Mesenchymal stem cell (in vitro differentiated cells and primary cell): ENCODE data around the gene CDK12.
A peak's percentile ranks its signal among the peaks of the same experiment; 100 is the strongest.

Experiments
- DNase-seq: peaks from one replicate; pipeline ENCODE4 v3.0.0-alpha.2; 2013
- H2AFZ ChIP-seq: one replicate; pipeline ENCODE4 v1.6.1; 2013; ENCODE audit warnings: low read depth, mild to moderate bottlenecking, control low read depth, inconsistent platforms, low read length, moderate library complexity
- H2AK5ac ChIP-seq: 2 replicates; pipeline ENCODE4 v1.6.1; 2013; ENCODE audit warnings: low read length, moderate library complexity, mild to moderate bottlenecking, inconsistent platforms; ENCODE audit not compliant: severe bottlenecking
- H2BK120ac ChIP-seq: one replicate; pipeline ENCODE4 v1.6.1; 2013; ENCODE audit warnings: low read depth, mild to moderate bottlenecking, inconsistent platforms, low read length, moderate library complexity
- H2BK12ac ChIP-seq, 2 experiments: one replicate each; pipeline ENCODE4 v1.6.1; 2013; ENCODE audit warnings: inconsistent platforms in 2 of 2, low read length in 2 of 2, mild to moderate bottlenecking in 2 of 2, moderate library complexity in 2 of 2, control low read depth in 1 of 2
- H2BK15ac ChIP-seq: one replicate; pipeline ENCODE4 v1.6.1; 2013; ENCODE audit warnings: mild to moderate bottlenecking, low read depth, inconsistent platforms; ENCODE audit not compliant: poor library complexity, severe bottlenecking
- H2BK5ac ChIP-seq: 2 replicates; pipeline ENCODE4 v1.6.1; 2013; ENCODE audit warnings: low read depth, mild to moderate bottlenecking, low read length, control low read depth, inconsistent platforms; ENCODE audit not compliant: poor library complexity, severe bottlenecking
- H3K14ac ChIP-seq, 2 experiments: one replicate each; pipeline ENCODE4 v1.6.1; 2013; ENCODE audit warnings: inconsistent platforms in 2 of 2, low read length in 2 of 2, control low read depth in 1 of 2, mild to moderate bottlenecking in 1 of 2, moderate library complexity in 1 of 2
- H3K18ac ChIP-seq, 2 experiments: one replicate each; pipeline ENCODE4 v1.6.1; 2013; ENCODE audit warnings: inconsistent platforms in 2 of 2, low read length in 2 of 2, control low read depth in 1 of 2, low read depth in 1 of 2, mild to moderate bottlenecking in 1 of 2
- H3K23ac ChIP-seq, 2 experiments: one replicate each; pipeline ENCODE4 v1.6.1; 2013; ENCODE audit warnings: inconsistent platforms in 2 of 2, low read length in 2 of 2, mild to moderate bottlenecking in 2 of 2, moderate library complexity in 2 of 2, control low read depth in 1 of 2
- H3K27ac ChIP-seq: 2 replicates; pipeline ENCODE4 v1.5.1; 2013; ENCODE audit warnings: mild to moderate bottlenecking, moderate library complexity, low read length, control low read depth, inconsistent platforms; ENCODE audit not compliant: poor library complexity, severe bottlenecking
- H3K27me3 ChIP-seq, 2 experiments: 2 replicates each; pipeline versions ENCODE4 v1.6.1 to v1.7.0; 2013; ENCODE audit warnings: low read length in 2 of 2, mild to moderate bottlenecking in 2 of 2, moderate library complexity in 2 of 2, control low read depth in 1 of 2, inconsistent platforms in 1 of 2; ENCODE audit not compliant: control insufficient read depth in 1 of 2, insufficient read depth in 1 of 2
- H3K36me3 ChIP-seq, 2 experiments: 2 replicates each; pipeline versions ENCODE4 v1.6.1 to v1.7.0; 2013; ENCODE audit warnings: low read length in 2 of 2, control low read depth in 1 of 2, inconsistent platforms in 1 of 2, low read depth in 1 of 2, mild to moderate bottlenecking in 1 of 2; ENCODE audit not compliant: insufficient read depth in 2 of 2, control insufficient read depth in 1 of 2
- H3K4ac ChIP-seq, 2 experiments: one replicate each; pipeline ENCODE4 v1.6.1; 2013; ENCODE audit warnings: inconsistent platforms in 2 of 2, low read length in 2 of 2, mild to moderate bottlenecking in 2 of 2, moderate library complexity in 2 of 2, control low read depth in 1 of 2, low read depth in 1 of 2
- H3K4me1 ChIP-seq: 2 replicates; pipeline ENCODE4 v1.6.1; 2013; ENCODE audit warnings: low read depth, low read length, control low read depth; ENCODE audit not compliant: control insufficient read depth, insufficient read depth
- H3K4me2 ChIP-seq: 2 replicates; pipeline ENCODE4 v1.6.1; 2013; ENCODE audit warnings: low read length, mild to moderate bottlenecking, inconsistent platforms; ENCODE audit not compliant: poor library complexity, severe bottlenecking
- H3K4me3 ChIP-seq, 2 experiments: 2 replicates each; pipeline versions ENCODE4 v1.5.1 to v1.7.0; 2013; ENCODE audit warnings: low read length in 2 of 2, mild to moderate bottlenecking in 2 of 2, control low read depth in 1 of 2, low read depth in 1 of 2; ENCODE audit not compliant: insufficient read depth in 1 of 2
- H3K79me1 ChIP-seq: replicated peaks from 2 replicates; pipeline ENCODE4 v1.6.1; 2013; ENCODE audit warnings: mild to moderate bottlenecking, control low read depth, low read length, inconsistent platforms; ENCODE audit not compliant: poor library complexity, severe bottlenecking
- H3K9ac ChIP-seq: 2 replicates; pipeline ENCODE4 v1.7.0; 2013; ENCODE audit warnings: mild to moderate bottlenecking, low read length, moderate library complexity
- H3K9me3 ChIP-seq: 2 replicates; pipeline ENCODE4 v1.7.0; 2013; ENCODE audit warnings: mild to moderate bottlenecking, low read length; ENCODE audit not compliant: control insufficient read depth
- H4K8ac ChIP-seq: one replicate; pipeline ENCODE4 v1.6.1; 2013; ENCODE audit warnings: inconsistent platforms, mild to moderate bottlenecking, low read length, moderate library complexity
- H4K91ac ChIP-seq: one replicate; pipeline ENCODE4 v1.6.1; 2013; ENCODE audit warnings: mild to moderate bottlenecking, low read length, inconsistent platforms
- WGBS: methylation state at CpG from one replicate; pipeline ENCODE4 v1.1.7; 2013; ENCODE audit warnings: mixed read lengths; 5-methylcytosine and 5-hydroxymethylcytosine counted together

CDK12 gene

DNA sequence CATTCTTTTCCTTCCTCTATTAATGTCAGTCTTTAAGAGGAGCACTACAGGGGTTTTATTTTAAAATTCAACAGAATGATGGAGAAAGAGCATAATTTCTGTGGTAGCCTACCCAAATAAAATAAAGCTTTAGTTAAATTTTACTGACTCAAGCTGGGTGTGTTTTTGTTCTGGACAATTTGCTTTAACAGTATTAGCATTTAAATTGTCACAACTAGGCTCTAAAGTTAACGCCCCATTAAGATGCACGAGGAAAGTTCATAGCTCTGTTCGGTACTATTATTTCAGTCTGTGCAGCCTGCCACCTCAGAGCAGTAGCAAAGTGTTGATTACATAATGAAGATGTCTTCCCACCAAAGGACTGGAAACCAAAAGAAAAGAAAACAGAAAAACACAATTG, 52.0 kb downstream of the CDK12 start:
- Histone ChIP-seq H2AFZ (no peak overlapping the region), H3K36me3 (peaks cover 34 to 92% of the 10 kb centered on the region in 2 experiments), H3K79me1 (peaks cover 15% of the 10 kb centered on the region), H2BK5ac (no peak overlapping the region), H4K91ac (no peak overlapping the region), H4K8ac (no peak overlapping the region), H3K14ac (no peak overlapping the region), H3K27me3 (no peaks in the 10 kb centered on the region), H2BK12ac (no peak overlapping the region), H3K4me1 (no peaks in the 10 kb centered on the region), H3K4ac (no peak overlapping the region), H2BK120ac (no peak overlapping the region), H3K27ac (no peak overlapping the region), H2AK5ac (no peak overlapping the region), H3K23ac (no peak overlapping the region), H3K4me3 (no peak overlapping the region), H3K18ac (no peak overlapping the region), H2BK15ac (no peak overlapping the region), H3K4me2 (no peak overlapping the region), H3K9me3 (no peaks in the 10 kb centered on the region), H3K9ac (no peak overlapping the region)
- DNase-seq, result no peak
- WGBS, result 86% methylated on average over 3 of the region's 3 CpGs

- H2BK5ac ChIP-seq, result no peak overlapping the region
- H2BK15ac ChIP-seq, result no peak overlapping the region
- peaks cover 9% of the 10 kb centered on the region for H3K79me1 ChIP-seq
- H3K36me3 ChIP-seq, result peaks cover 35 to 93% of the 10 kb centered on the region in 2 experiments
- no peaks in the 10 kb centered on the region for H3K27me3 ChIP-seq
- H3K9me3 ChIP-seq, result no peaks in the 10 kb centered on the region
- H2AK5ac ChIP-seq, result no peak overlapping the region
- H4K8ac ChIP-seq, result no peak overlapping the region
- H3K4me2 ChIP-seq, result no peak overlapping the region
- WGBS, result 100% methylated on average over 2 of the region's 5 CpGs
- H3K14ac ChIP-seq, result no peak overlapping the region
- H2AFZ ChIP-seq, result no peak overlapping the region
- H3K4me1 ChIP-seq, result no peaks in the 10 kb centered on the region
- no peak for DNase-seq
- no peak overlapping the region for H2BK120ac ChIP-seq
- no peak overlapping the region for H3K9ac ChIP-seq
- no peak overlapping the region for H3K27ac ChIP-seq
- no peak overlapping the region for H3K23ac ChIP-seq
- H2BK12ac ChIP-seq, result no peak overlapping the region
- H3K18ac ChIP-seq, result no peak overlapping the region
- no peak overlapping the region for H4K91ac ChIP-seq
- H3K4me3 ChIP-seq, result no peak overlapping the region
- no peak overlapping the region for H3K4ac ChIP-seq
These were observed 52.6 kb downstream of the CDK12 start for GRCh38 chr17:39513915-39514314.

GRCh38 chr17:39517224-39517623, 55.9 kb downstream of the CDK12 start:
- Histone ChIP-seq H4K8ac (no peak overlapping the region), H3K9me3 (no peaks in the 10 kb centered on the region), H3K23ac (no peak overlapping the region), H3K36me3 (peaks cover 49 to 98% of the 10 kb centered on the region in 2 experiments), H2BK12ac (no peak overlapping the region), H4K91ac (no peak overlapping the region), H3K27ac (peak overlapping the region; percentile 40), H3K27me3 (no peaks in the 10 kb centered on the region), H3K4ac (no peak overlapping the region), H2BK15ac (no peak overlapping the region), H3K14ac (no peak overlapping the region), H2AFZ (no peak overlapping the region), H3K18ac (no peak overlapping the region), H3K79me1 (peaks cover 13% of the 10 kb centered on the region), H2BK120ac (no peak overlapping the region), H3K4me3 (no peak overlapping the region), H2BK5ac (no peak overlapping the region), H3K4me2 (no peak overlapping the region), H2AK5ac (no peak overlapping the region), H3K4me1 (no peaks in the 10 kb centered on the region), H3K9ac (no peak overlapping the region)
- no peak for DNase-seq
- 95% methylated on average over 7 of the region's 7 CpGs for WGBS

DNA sequence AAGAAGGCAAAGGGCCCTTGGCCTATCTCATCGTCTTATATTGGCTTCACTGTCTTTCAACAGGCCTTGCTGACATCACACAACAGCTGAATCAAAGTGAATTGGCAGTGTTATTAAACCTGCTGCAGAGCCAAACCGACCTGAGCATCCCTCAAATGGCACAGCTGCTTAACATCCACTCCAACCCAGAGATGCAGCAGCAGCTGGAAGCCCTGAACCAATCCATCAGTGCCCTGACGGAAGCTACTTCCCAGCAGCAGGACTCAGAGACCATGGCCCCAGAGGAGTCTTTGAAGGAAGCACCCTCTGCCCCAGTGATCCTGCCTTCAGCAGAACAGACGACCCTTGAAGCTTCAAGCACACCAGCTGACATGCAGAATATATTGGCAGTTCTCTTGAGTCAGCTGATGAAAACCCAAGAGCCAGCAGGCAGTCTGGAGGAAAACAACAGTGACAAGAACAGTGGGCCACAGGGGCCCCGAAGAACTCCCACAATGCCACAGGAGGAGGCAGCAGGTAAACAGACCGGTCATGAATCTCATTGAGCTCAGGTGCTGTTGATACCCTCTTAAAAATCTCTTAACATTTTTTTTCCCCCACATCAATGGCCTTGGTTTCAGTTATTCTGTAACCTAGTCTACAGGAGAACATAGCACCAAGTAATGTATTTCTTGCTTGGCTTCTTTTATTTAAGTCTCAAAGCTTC, 64.7 kb downstream of the CDK12 start:
- no peak overlapping the region for H3K23ac ChIP-seq
- no peaks in the 10 kb centered on the region for H3K4me1 ChIP-seq
- H2BK120ac ChIP-seq, result no peak overlapping the region
- no peak for DNase-seq
- no peak overlapping the region for H4K91ac ChIP-seq
- H3K27me3 ChIP-seq, result no peaks in the 10 kb centered on the region
- H3K4me2 ChIP-seq, result no peak overlapping the region
- H3K27ac ChIP-seq, result no peak overlapping the region
- peaks cover 9% of the 10 kb centered on the region for H3K79me1 ChIP-seq
- 81% methylated on average over 6 of the region's 6 CpGs for WGBS
- no peak overlapping the region for H3K9ac ChIP-seq
- no peak overlapping the region for H2BK15ac ChIP-seq
- no peak overlapping the region for H2BK12ac ChIP-seq
- no peak overlapping the region for H2AFZ ChIP-seq
- no peak overlapping the region for H3K4ac ChIP-seq
- no peak overlapping the region for H2AK5ac ChIP-seq
- no peaks in the 10 kb centered on the region for H3K9me3 ChIP-seq
- H3K36me3 ChIP-seq, result peaks cover 44 to 97% of the 10 kb centered on the region in 2 experiments
- no peak overlapping the region for H4K8ac ChIP-seq
- H3K14ac ChIP-seq, result no peak overlapping the region
- no peak overlapping the region for H3K4me3 ChIP-seq
- no peak overlapping the region for H3K18ac ChIP-seq
- no peak overlapping the region for H2BK5ac ChIP-seq
